Smooth muscle cell of bladder (primary cell): ENCODE results near the gene EBNA1BP2. TPM values are rescaled to one million over a fixed set of nuclear protein-coding genes. Genes with fewer than 3 reads are reported as not detected.

Experiments
- total RNA-seq: library from RNA; depleted of rRNA; stranded (reverse); fragments of >200 nt; gene quantifications from 2 replicates; pipeline ENCODE4 v1.2.3, GENCODE V29; 2014

Gene EBNA1BP2
- 65.0 and 70.4 TPM in 2 replicates for total RNA-seq

GRCh38 chr1:43171876-43172526 lies at the start of gene EBNA1BP2, which contains the start of gene CFAP57:
TSS of gene EBNA1BP2 (minus strand) at chr1:43172290. CDS start at chr1:43172118, 172 bp downstream.
TSS of gene CFAP57 (plus strand) at chr1:43172330. CDS start at chr1:43172754, 424 bp downstream.

Other genes with a start within 250 kb of the EBNA1BP2 start
- gene SLC2A1, start 213.4 kb downstream of the EBNA1BP2 start, total RNA-seq = 36.3 and 133 TPM in 2 replicates
- gene CFAP57, start within 50 bp of the EBNA1BP2 start, total RNA-seq = 0.28 TPM in 2 replicates
- not detected in 2 replicates for gene TMEM125, start 97.7 kb upstream of the EBNA1BP2 start, total RNA-seq
- gene C1orf210, start 113.3 kb upstream of the EBNA1BP2 start, total RNA-seq = not detected in 2 replicates
- 0.14 and 1.2 TPM in 2 replicates for gene TIE1, start 128.7 kb upstream of the EBNA1BP2 start, total RNA-seq
- not detected in 2 replicates for gene MPL, start 165.5 kb upstream of the EBNA1BP2 start, total RNA-seq
- 6.7 and 8.7 TPM in 2 replicates for gene CDC20, start 186.7 kb upstream of the EBNA1BP2 start, total RNA-seq
- 43.7 and 48.6 TPM in 2 replicates for gene ELOVL1, start 195.7 kb upstream of the EBNA1BP2 start, total RNA-seq
- 64.2 and 86.8 TPM in 2 replicates for gene MED8, start 217.5 kb upstream of the EBNA1BP2 start, total RNA-seq
- gene SZT2, start 217.6 kb upstream of the EBNA1BP2 start, total RNA-seq = 19.2 and 28.7 TPM in 2 replicates